HUDEP-2 (cell line): ENCODE measurements around the gene DNER.
"Not testable (repeated sequence)": the region's sequence is repeated elsewhere in the genome, so short reads cannot be mapped to it uniquely, and the experiment has no call there.

Source experiments
- DNase-seq, 76 experiments: peaks; one replicate each; lab custom pipeline; 2025; ENCODE audit not compliant: unreplicated experiment in 76 of 76; lab: John Stamatoyannopoulos, UW

DNER gene

GRCh38 chr2:229414631-229415030 is 299.7 kb downstream of the DNER start:
- no peak for DNase-seq

- DNase-seq = no peak
Observed at GRCh38 chr2:229412686-229413085, 301.7 kb downstream of the DNER start.

- no peak for DNase-seq
Observed at GRCh38 chr2:229410946-229411345, 303.4 kb downstream of the DNER start.

- DNase-seq = no peak
Observed at GRCh38 chr2:229410264-229410663, 304.1 kb downstream of the DNER start.

- no peak for DNase-seq
Observed at GRCh38 chr2:229409751-229410181, 304.6 kb downstream of the DNER start.

GRCh38 chr2:229408962-229409361 is 305.4 kb downstream of the DNER start:
- no peak for DNase-seq

- no peak for DNase-seq
Observed at GRCh38 chr2:229408356-229408755, 306.0 kb downstream of the DNER start.

- DNase-seq = no peak
Observed at GRCh38 chr2:229407170-229407569, 307.2 kb downstream of the DNER start.

GRCh38 chr2:229405796-229406195 is 308.6 kb downstream of the DNER start:
- DNase-seq = no peak

- no peak for DNase-seq
Observed at GRCh38 chr2:229403296-229403695, 311.1 kb downstream of the DNER start.

- DNase-seq = no peak
Observed at GRCh38 chr2:229401171-229401865, 313.0 kb downstream of the DNER start.

GRCh38 chr2:229393926-229394325 is 320.4 kb downstream of the DNER start:
- no peak for DNase-seq

GRCh38 chr2:229392196-229392595 is 322.2 kb downstream of the DNER start:
- no peak for DNase-seq

- DNase-seq = no peak
Observed at GRCh38 chr2:229388731-229389130, 325.6 kb downstream of the DNER start.

GRCh38 chr2:229387866-229388265 is 326.5 kb downstream of the DNER start:
- DNase-seq = no peak

GRCh38 chr2:229380101-229380625 is 334.2 kb downstream of the DNER start:
- DNase-seq = no peak

GRCh38 chr2:229378386-229378785 is 336.0 kb downstream of the DNER start:
- DNase-seq = no peak

GRCh38 chr2:229376866-229377265 is 337.5 kb downstream of the DNER start:
- DNase-seq = no peak

- DNase-seq = no peak
Observed at GRCh38 chr2:229375251-229375650, 339.1 kb downstream of the DNER start.

- not testable (repeated sequence) for DNase-seq
Observed at GRCh38 chr2:229373311-229373710, 341.0 kb downstream of the DNER start.

GRCh38 chr2:229372207-229372606 is 342.1 kb downstream of the DNER start:
- DNase-seq = no peak

GRCh38 chr2:229371086-229371485 is 343.3 kb downstream of the DNER start:
- DNase-seq = no peak

- DNase-seq = no peak
Observed at GRCh38 chr2:229370509-229370908, 343.8 kb downstream of the DNER start.
